Measurements from ENCODE around the gene AAK1.
"Not testable (repeated sequence)": the region's sequence is repeated elsewhere in the genome, so short reads cannot be mapped to it uniquely, and the experiment has no call there.

Gene AAK1

GRCh38 chr2:69592511-69592910, 51.0 kb downstream of the AAK1 start:
- DNase-seq, result no peak

- no peak for DNase-seq
These were observed 53.4 kb downstream of the AAK1 start for GRCh38 chr2:69589973-69590652.

GRCh38 chr2:69588945-69589344, 54.6 kb downstream of the AAK1 start:
- no peak for DNase-seq

DNA sequence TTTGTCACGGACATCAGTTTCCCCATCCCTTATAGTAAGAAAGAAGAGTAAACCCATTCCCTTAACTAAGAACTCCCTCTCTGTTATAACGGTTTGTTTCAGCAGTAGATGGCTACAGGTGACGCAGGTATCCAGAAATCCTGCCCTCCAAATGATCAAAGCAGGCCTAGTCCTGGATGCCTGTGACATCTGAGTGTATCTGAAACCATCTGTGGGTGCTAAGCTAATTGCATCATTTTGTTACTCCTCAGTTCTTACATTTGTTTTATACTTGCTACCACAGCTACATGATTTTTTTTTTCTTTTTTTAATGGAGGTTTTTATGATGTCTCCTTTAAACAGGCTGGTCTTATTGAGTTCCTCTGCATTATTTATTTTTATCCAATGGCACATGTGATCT, 55.1 kb downstream of the AAK1 start:
- DNase-seq, result no peak

GRCh38 chr2:69585855-69586555, 57.5 kb downstream of the AAK1 start:
- DNase-seq, result no peak

DNA sequence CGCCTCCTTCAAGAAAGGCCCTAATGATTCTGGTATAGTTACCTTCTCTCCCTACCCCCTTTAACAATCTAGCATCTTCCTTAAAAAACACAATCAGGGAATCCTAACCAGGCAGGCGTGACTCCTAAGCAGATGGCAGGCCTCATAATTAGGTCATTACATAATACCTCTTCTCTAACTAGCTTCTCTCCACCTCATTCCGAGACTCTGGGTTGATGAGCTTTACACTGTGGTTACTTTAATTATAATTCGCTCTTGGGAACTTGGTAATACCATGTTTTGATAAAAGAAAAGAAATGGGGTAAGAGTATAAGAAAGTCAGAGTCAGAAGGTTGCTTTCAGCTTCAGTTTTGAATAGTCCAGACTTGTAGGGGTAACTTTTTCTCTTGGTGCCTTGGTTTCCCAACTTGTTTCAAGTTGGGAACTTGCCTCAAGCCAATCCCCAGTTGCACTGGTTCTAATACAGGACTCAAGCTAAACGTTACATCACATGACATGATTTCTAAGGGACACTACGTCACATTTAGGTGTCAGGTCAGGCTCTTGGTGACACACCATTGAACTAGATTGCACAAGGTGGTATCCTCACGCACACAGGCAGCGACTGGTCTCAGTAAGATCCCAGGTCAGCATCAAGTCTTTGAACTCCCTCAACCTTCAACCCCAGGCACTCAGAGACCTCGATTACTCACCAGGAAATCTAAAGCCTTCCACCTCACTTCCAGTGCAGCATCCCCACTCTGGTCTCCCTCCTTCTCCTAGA, 59.2 kb downstream of the AAK1 start:
- no peak for DNase-seq

- DNase-seq, result no peak
These were observed 60.2 kb downstream of the AAK1 start for GRCh38 chr2:69583321-69583833.

GRCh38 chr2:69582582-69583176, 60.9 kb downstream of the AAK1 start:
- DNase-seq, result no peak

DNA sequence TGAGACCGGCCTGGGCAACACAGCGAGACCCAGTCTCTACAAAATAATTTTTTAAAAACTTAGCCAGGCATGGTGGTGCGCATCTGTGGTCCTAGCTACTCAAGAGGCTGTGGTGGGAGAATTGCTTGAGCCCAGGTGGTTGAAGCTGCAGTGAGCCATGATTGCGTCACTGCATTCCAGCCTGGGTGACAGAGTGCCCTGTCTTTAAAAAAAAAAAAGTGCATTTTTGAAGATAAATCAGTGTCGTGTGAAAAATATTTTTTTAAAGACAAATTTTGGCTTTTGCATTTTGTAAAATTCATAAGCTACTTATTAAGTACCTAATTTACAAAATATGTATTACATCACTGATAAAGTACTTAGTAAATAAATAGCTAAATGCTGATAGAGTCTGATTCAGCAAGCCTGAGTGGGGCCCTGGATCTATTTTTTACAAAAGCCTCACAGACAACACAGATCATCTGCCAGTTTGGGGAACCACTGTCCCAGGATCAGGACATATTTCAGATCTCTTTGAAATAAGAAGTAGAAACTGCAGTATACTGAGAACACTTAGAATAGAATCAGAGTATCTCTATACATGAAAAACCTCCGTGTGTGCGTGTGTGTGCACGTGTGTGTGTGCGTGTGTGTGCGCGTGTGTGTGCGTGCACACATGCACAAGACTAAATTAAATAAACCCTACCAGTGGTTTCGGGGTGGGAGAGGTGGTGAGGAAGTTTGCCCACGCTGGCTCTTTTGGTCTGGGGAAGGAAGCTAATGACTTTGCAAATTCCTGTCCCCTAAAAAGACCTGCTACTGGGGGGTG, 61.6 kb downstream of the AAK1 start:
- DNase-seq, result no peak

- no peak for DNase-seq
These were observed 63.1 kb downstream of the AAK1 start for GRCh38 chr2:69580486-69580885.

- no peak for DNase-seq
These were observed 64.0 kb downstream of the AAK1 start for GRCh38 chr2:69579536-69579935.

DNA sequence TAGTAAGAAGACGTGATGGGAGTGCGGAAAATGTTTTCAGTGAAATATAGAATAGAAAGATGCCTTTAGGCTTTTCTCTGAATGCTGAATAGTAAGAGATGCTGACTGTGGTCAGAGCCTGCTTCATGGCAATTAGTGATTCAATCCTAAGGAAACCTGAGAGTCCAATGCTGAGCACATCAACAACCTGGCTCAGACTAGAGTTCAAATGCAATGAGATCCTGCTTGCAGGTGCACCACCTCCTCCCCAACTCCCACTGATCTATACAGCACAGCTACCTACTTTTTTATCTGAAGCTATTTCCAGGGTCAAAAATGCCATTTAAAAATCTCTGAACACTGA, 65.4 kb downstream of the AAK1 start:
- DNase-seq, result no peak

DNA sequence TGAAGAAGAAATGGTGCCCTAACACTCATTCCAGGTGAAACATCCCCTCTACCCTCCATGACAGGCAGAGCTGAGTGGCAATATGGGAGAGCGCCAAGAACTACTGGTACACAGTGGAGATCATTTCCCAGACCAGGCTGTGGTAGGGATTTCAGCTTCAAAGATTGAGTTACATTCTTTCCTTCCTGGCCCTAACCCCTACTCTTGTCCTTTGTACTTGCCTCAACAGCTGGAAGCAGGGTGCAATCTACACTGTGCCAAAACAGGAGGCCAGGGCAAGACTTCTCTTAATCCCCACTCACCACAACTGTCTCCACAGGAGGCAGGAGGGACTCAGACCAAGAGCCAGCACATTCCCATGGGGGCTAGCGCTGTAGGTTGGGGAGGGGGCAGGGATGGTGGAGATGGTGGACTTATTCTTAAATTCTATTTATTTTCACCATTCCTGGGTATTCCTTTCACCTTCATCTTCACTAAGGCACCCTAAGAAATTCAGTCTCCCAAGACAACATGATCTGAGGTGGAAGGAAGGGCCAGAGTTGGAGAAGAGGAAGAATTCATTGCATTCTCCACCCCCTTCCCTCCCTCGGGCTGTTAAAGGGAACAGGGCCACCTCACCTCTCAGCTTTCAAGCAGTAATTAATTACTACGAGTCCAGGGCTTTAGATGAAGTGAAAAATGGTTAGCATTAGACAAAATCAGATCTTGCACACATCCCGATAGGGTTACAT, 65.9 kb downstream of the AAK1 start:
- DNase-seq, result no peak

GRCh38 chr2:69576880-69577279, 66.7 kb downstream of the AAK1 start:
- DNase-seq, result no peak

- DNase-seq, result no peak
These were observed 67.6 kb downstream of the AAK1 start for GRCh38 chr2:69575926-69576325.

DNA sequence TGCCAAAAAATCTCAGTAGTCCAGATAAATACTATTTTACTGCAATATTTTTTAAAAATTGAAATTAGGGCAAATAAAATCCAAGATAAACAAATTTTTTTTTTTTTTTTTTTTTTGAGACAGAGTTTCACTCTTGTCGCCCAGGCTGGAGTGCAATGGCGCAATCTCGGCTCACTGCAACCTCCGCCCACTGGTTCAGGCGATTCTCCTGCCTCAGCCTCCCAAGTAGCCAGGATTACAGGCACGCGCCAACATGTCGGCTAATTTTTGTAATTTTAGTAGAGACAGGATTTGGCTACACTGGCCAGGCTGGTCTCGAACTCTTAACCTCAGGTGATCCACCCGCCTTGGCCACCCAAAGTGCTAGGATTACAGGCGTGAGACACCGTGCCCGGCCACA, 68.2 kb downstream of the AAK1 start:
- not testable (repeated sequence) for DNase-seq

DNA sequence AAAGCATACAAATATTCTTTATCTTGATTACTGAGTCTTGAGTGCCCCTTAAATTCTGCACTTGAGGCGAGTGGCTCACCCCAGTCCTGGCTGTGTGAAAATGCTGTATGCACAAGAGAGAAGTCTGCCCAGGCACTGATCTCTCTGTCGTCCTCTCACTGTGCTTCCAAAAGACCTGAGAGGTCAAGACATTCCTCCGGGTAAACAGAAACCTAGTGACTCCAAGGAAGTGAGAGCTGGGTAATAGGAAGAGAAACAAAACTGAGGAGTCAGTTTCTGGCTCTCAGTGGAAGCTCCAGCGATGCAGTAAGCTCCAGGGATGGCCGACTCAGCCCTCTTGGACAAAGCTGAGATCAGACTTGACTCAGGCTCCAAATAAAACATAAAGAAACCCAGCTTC, 70.9 kb downstream of the AAK1 start:
- no peak for DNase-seq

DNA sequence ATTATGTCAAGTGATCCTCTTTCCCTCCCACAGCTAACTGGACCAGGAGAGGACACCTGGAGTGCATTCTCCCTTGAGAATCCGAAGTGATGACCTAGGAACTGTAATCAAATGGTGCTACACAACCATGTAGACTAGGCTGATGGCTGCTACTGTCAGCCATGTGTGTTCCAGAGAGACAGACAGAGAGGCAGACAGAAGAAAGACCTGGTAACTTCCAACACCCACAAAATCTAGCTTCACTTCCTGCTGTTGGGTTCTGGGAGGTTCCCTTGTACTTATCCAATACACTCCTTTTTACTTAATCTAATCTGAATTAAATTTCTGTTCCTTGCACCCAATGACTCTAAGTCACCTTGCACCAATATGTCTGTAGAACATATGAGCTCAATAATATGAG, 72.3 kb downstream of the AAK1 start:
- DNase-seq, result no peak

- no peak for DNase-seq
These were observed 73.1 kb downstream of the AAK1 start for GRCh38 chr2:69570474-69570873.

GRCh38 chr2:69567909-69568300, 75.6 kb downstream of the AAK1 start:
- no peak for DNase-seq

- no peak for DNase-seq
These were observed 76.2 kb downstream of the AAK1 start for GRCh38 chr2:69567157-69567908.

Measured in activated effector memory CD4-positive, alpha-beta T cell treated with Interleukin-2 at 50 U/mL for 16 hours (primary cell).